Breast epithelium (tissue), 4 donors: ENCODE measurements around the gene CLIP2. TPM values are rescaled to one million over a fixed set of nuclear protein-coding genes. Genes with fewer than 3 reads are reported as not detected.
"Not testable (repeated sequence)": the region's sequence is repeated elsewhere in the genome, so short reads cannot be mapped to it uniquely, and the experiment has no call there.

ENCODE experiments used
- DNase-seq, 2 donors: peaks; one replicate each; pipeline ENCODE4 v3.0.0-alpha.2; 2019; ENCODE audit warnings: low spot score in 2 of 2
- H3K27ac ChIP-seq, 2 donors: fragments of 200-600 bp; sonication (generic) in 1 of 2; one replicate each; pipeline ENCODE4 v1.5.1; 2016 to 2019; ENCODE audit warnings: mild to moderate bottlenecking in 1 of 2
- H3K27me3 ChIP-seq, 2 donors: fragments of 200-600 bp; sonication (generic) in 1 of 2; one replicate each; pipeline versions ENCODE4 v1.5.1 to v1.6.0; 2017 to 2019; ENCODE audit warnings: control low read depth in 1 of 2, mild to moderate bottlenecking in 1 of 2
- H3K36me3 ChIP-seq: fragments of 200-600 bp; one replicate; pipeline ENCODE4 v1.5.1; 2019
- H3K4me1 ChIP-seq, 2 donors: fragments of 200-600 bp; sonication (generic); one replicate each; pipeline ENCODE4 v1.5.1; 2016 to 2019; ENCODE audit warnings: control low read depth in 1 of 2
- H3K4me3 ChIP-seq, 3 donors: fragments of 200-600 bp; sonication (generic); 1 replicate in 2 of 3; 2 replicates in 1 of 3; pipeline ENCODE4 v1.5.1; 2016 to 2019; ENCODE audit warnings: mild to moderate bottlenecking in 3 of 3, moderate library complexity in 2 of 3
- H3K9me3 ChIP-seq, 2 donors: fragments of 200-600 bp; sonication (generic) in 1 of 2; one replicate each; pipeline ENCODE4 v1.5.1; 2016 to 2019; ENCODE audit warnings: control low read depth in 1 of 2
- CTCF ChIP-seq, 3 donors: fragments of 450-650 bp; IDR thresholded peaks; one replicate each; pipeline ENCODE4 v1.5.1; 2016 to 2017; ENCODE audit warnings: antibody characterized with exemption in 3 of 3, mild to moderate bottlenecking in 3 of 3, moderate library complexity in 3 of 3
- POLR2A ChIP-seq: fragments of 450-650 bp; IDR thresholded peaks from one replicate; pipeline ENCODE4 v1.6.1; 2016; ENCODE audit warnings: antibody characterized with exemption, mild to moderate bottlenecking, moderate library complexity
- POLR2AphosphoS5 ChIP-seq, 3 donors: sonication (generic); formaldehyde crosslinking; IDR thresholded peaks; one replicate each; pipeline ENCODE4 v1.6.1; 2017; ENCODE audit warnings: antibody characterized with exemption in 3 of 3
- intact Hi-C: fragments of 100-400 bp; cut with DNase I; formaldehyde crosslinking; loops from one replicate; pipeline ENCODE4 v1.15.1; 2023; ENCODE audit warnings: low total_unique reads
- total RNA-seq, 3 donors: library from RNA; depleted of rRNA; stranded (reverse); fragments of >200 nt; gene quantifications; one replicate each; pipeline ENCODE4 v1.1.0, GENCODE V29; 2016

Gene CLIP2
- total RNA-seq, 3 donors from 2014 or later: 7.3 to 20.3 (median 13.0) TPM

GRCh38 chr7:74306730-74307469 is 17.7 kb downstream of the CLIP2 start:
- peak in 1 of 2 donors; percentile 24 for DNase-seq
- intact Hi-C loops: no loop called here
- no peaks in the 10 kb centered on the region for H3K36me3 ChIP-seq
- H3K9me3 ChIP-seq: no peaks in the 10 kb centered on the region
- peak overlapping the region; percentile 1 to 52 (median 35) for H3K4me3 ChIP-seq
- peaks cover 6 to 13% of the 10 kb centered on the region in 2 donors for H3K4me1 ChIP-seq
- H3K27me3 ChIP-seq: no peaks in the 10 kb centered on the region
- TF ChIP-seq POLR2AphosphoS5 (IDR thresholded peaks at IDR 0.05): peak in 1 of 3 donors; percentile 51
- TF ChIP-seq POLR2A: no peak
- H3K27ac ChIP-seq: peak overlapping the region in 1 of 2 donors; percentile 48

GRCh38 chr7:74307738-74308505 is 18.7 kb downstream of the CLIP2 start:
- H3K4me3 ChIP-seq: no peak overlapping the region
- no peaks in the 10 kb centered on the region for H3K9me3 ChIP-seq
- no peaks in the 10 kb centered on the region for H3K36me3 ChIP-seq
- no peak overlapping the region for H3K27ac ChIP-seq
- intact Hi-C loops: no loop called here
- DNase-seq: no peak
- H3K4me1 ChIP-seq: peaks cover 6 to 13% of the 10 kb centered on the region in 2 donors
- no peak for TF ChIP-seq POLR2A
- no peaks in the 10 kb centered on the region for H3K27me3 ChIP-seq

GRCh38 chr7:74309181-74309580 is 20.0 kb downstream of the CLIP2 start:
- Histone ChIP-seq H3K9me3 (no peaks in the 10 kb centered on the region), H3K36me3 (no peaks in the 10 kb centered on the region), H3K4me1 (peaks cover 6 to 13% of the 10 kb centered on the region in 2 donors), H3K4me3 (no peak overlapping the region), H3K27me3 (no peaks in the 10 kb centered on the region), H3K27ac (no peak overlapping the region)
- intact Hi-C loops: no loop called here
- DNase-seq: no peak
- TF ChIP-seq POLR2AphosphoS5 (IDR thresholded peaks at IDR 0.05) (no peak), POLR2A (no peak), CTCF (IDR thresholded peaks at IDR 0.05) (no peak)

- Histone ChIP-seq H3K4me1 (peaks cover 4 to 11% of the 10 kb centered on the region in 2 donors), H3K27ac (no peak overlapping the region), H3K4me3 (no peak overlapping the region), H3K36me3 (no peaks in the 10 kb centered on the region), H3K9me3 (no peaks in the 10 kb centered on the region), H3K27me3 (no peaks in the 10 kb centered on the region)
- no peak for DNase-seq
- TF ChIP-seq POLR2A (no peak), POLR2AphosphoS5 (IDR thresholded peaks at IDR 0.05) (no peak), CTCF (IDR thresholded peaks at IDR 0.05) (no peak)
- intact Hi-C loops: no loop called here
Observed at GRCh38 chr7:74311305-74311744, 22.1 kb downstream of the CLIP2 start.

- TF ChIP-seq POLR2A: no peak
- TF ChIP-seq CTCF (IDR thresholded peaks at IDR 0.05): no peak
- peak in 1 of 3 donors; percentile 14 for TF ChIP-seq POLR2AphosphoS5 (IDR thresholded peaks at IDR 0.05)
- Histone ChIP-seq H3K36me3 (no peaks in the 10 kb centered on the region), H3K27me3 (no peaks in the 10 kb centered on the region), H3K27ac (peak overlapping the region; percentile 67 to 80), H3K4me3 (peak overlapping the region in 1 of 3 donors; percentile 12), H3K9me3 (no peaks in the 10 kb centered on the region), H3K4me1 (no peaks in the 10 kb centered on the region)
- DNase-seq: peak in 1 of 2 donors; percentile 58
- intact Hi-C loops: no loop called here
Observed at GRCh38 chr7:74312418-74313028, 23.3 kb downstream of the CLIP2 start.

- H3K9me3 ChIP-seq, DNase-seq, H3K36me3 ChIP-seq, H3K27me3 ChIP-seq, intact Hi-C loops, H3K27ac ChIP-seq, H3K4me3 ChIP-seq, H3K4me1 ChIP-seq: not testable (repeated sequence)
Observed at GRCh38 chr7:74315891-74316290, 26.7 kb downstream of the CLIP2 start.
